ENCODE results near the gene LBHD1.

The LBHD1 gene

DNA sequence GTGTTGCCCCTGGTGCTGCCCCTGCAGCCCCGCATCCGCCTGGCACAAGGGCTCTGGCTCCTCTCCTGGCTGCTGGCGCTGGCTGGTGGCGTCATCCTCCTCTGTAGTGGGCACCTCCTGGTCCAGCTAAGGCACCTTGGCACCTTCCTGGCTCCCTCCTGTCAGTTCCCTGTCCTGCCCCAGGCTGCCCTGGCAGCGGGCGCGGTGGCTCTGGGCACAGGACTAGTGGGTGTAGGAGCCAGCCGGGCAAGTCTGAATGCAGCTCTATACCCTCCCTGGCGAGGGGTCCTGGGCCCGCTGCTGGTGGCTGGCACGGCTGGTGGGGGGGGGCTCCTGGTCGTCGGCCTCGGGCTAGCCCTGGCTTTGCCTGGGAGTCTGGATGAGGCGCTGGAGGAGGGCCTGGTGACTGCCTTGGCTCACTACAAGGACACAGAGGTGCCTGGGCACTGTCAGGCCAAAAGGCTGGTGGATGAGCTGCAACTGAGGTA is 58.7 kb downstream of the LBHD1 start:
- no peak for DNase-seq

Measured in bone marrow (tissue), 2 donors.